Medulla oblongata (tissue), 1 donor: ENCODE data around the gene HOXC13.

Experiments
- DNase-seq: peaks from one replicate; pipeline ENCODE4 v3.0.0-alpha.2; 2015; ENCODE audit errors: extremely low spot score

HOXC13 gene

DNA sequence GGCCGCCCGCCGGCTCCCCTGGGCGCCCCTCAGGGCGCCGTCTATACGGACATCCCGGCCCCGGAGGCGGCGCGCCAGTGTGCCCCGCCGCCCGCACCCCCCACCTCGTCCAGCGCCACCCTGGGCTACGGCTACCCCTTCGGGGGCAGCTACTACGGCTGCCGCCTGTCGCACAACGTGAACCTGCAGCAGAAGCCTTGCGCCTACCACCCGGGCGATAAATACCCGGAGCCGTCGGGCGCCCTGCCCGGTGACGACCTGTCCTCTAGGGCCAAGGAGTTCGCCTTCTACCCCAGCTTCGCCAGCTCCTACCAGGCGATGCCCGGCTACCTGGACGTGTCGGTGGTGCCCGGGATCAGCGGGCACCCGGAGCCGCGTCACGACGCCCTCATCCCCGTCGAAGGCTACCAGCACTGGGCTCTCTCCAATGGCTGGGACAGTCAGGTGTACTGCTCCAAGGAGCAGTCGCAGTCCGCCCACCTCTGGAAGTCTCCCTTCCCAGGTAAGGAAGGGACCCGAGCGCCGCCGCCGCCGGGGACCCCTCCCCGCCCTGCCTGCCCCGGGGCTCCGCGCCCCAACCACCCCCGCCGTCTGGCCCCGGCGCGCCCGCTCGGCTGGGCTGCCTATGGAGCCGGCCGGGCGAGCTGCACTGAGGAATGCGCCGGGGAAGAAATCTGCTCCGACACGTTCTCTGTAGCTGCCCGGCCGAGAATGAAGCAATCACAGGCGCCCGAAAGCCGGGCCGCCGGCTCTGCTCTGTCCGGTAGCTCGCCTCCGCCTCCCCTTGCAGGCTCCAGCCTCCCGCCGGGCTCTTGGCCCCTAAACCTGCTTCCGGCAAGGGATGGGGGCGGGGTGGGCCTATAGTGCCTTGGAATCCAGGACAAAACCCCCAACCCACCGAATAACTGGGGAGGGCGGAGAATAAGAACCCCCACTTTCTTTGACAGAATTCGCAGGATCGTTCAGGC, 794 bp downstream of the HOXC13 start:
- DNase-seq: no peak

DNA sequence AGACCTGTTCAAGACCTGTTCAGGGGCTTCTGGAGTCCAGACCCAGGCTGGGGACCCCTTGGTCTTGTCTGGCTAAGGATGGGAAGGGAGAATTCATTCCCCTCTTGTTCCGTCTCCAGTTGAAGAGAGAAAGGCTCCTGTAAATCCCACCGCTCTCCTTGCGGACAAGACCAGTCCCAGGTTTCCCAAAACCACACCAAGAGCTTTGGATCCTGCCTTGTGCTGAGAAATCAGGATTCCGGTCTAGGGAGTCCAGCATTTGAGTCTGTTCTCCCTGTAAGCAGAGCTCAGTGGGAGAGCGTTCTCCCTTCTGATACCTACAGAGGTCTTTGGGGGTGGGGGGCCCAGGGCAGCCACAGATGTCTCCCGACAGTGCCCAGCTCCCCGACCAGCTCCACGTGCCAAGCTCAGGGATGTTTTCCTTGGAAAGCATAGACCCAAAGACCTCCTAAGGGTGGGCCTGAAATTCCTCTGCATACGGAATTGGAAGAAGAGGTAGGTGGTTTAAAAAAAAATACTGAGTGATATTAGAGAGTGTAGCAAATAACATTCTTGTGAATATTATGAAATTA, 1.9 kb downstream of the HOXC13 start:
- DNase-seq: no peak

DNA sequence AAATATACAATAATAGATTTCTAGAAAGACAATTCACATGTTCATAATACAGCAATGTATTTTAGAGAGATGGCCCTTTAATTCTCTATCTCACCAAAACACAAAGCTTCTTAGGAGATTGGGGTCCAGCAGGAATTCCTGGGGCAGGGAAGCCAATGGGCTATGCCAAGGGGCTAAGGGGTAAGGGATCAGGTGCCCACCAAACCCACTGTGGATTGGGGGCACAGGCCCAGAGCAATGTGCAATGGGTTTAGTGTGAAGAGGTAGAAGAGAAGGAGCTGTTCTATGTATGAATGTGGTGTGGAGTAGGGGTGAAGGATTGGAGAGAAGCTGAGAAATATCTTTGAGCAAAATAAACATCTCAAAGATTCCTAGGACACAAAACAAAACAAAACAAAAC, 2.6 kb downstream of the HOXC13 start:
- DNase-seq: no peak

DNA sequence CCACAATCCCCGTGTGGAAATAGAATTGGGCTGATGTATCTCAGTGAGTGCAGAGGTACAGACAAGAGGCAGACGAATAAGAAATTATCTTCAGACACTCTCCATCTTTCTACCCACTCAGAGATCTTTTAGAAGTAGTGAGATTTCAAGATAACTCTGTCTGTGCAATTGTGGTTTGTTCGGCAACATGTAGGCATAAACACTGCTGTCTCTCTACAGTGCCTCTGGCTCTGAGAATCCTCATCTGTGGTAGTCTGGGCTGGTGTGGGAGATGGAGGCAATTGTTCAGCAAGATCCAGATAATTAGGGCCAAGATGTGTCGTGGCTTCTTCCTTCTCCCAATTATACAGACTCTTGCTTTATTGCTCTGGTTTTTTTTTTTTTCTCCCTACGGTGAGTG, 3.1 kb downstream of the HOXC13 start:
- no peak for DNase-seq

DNA sequence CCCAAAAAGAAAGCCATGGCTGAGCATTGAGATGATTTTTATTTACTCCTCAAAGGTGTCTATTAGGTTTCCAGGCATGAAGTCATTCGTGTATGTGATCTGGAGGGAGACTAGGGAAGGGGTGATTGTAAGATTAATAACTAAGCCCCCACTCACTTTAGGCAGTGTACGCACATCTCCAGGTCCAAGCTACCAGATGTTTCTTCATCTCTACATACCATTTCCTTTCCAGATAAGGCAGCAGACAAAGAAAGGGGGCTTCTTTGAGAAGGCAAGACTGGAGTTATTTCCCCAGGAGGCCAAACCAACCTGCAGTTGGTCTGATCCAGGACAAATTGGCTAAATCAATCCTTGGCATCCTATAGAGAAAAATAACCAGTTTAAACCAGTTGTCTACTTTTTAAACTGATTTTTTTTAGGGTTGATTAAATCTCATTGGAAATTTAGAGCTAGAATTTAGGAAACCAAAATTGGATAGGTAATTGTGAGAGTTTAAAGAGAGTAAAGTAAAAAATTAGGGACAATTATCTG, 3.9 kb downstream of the HOXC13 start:
- DNase-seq: no peak

DNA sequence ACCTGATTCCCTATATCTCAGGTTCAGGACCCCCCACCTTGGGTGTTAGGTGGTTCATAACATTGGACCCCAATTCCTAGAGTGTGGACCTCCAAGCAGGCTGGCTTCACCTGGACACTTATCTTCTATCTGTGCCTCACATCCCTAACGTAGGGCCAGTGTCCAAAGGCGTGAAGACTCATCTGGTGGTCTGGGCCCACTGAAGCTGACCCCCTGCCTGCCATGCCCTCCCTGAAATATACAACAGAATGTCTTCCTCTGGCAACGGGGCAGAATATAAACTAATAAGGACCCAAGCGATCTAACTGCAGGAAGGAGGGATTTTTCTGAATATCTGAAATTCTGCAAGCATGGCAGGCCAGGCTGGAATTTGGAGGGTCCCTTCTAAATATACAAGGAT, 5.6 kb downstream of the HOXC13 start:
- no peak for DNase-seq

DNA sequence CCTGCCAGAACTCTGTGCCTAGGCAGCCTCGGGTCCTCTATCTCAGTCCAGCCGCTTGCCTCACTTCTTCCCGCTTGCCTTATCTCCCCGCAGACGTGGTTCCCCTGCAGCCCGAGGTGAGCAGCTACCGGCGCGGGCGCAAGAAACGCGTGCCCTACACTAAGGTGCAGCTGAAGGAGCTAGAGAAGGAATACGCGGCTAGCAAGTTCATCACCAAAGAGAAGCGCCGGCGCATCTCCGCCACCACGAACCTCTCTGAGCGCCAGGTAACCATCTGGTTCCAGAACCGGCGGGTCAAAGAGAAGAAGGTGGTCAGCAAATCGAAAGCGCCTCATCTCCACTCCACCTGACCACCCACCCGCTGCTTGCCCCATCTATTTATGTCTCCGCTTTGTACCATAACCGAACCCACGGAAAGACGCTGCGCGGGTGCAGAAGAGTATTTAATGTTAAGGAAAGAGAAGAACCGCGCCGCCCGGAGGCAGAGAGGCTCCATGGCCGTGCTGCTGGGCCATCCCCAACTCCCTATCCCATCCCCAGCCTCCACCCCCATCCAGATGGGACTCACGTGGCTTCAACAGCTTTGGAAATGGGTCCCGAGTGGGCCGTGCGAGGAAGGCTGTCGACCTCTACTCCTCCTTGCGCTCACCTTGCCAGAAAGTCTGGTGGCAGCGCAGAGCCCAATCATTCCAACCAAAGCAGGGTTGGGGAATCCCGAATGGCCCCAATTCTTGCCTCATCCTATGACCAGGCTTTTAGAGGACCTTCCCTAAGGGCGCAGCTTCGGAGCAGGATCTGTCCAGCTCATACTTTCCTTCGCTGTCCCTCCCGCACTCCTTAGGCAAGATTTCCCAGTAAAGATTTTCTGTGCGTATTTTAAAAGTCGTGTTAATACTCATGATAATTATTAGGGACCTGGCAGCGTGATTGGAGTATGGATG, 6.5 kb downstream of the HOXC13 start:
- DNase-seq: no peak

DNA sequence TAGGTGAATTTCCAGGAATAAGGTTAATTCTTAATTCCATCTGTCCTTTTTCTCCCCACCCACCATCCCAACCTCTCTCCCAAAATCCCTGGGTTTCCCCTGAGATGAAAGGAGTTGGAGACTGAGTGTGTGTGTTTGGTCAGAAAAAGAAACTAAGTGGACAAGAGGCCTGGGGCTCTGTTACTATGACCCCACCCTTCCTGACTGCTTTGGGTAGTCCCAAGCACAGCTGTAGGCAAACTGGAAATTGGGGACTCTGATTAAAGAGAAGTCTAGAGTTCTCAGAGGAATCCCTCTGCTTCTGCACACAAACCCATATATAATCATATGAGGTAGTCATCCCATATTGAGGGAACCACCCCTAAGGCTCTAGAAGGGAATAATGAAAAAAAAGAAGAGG, 9.1 kb downstream of the HOXC13 start:
- no peak for DNase-seq

DNA sequence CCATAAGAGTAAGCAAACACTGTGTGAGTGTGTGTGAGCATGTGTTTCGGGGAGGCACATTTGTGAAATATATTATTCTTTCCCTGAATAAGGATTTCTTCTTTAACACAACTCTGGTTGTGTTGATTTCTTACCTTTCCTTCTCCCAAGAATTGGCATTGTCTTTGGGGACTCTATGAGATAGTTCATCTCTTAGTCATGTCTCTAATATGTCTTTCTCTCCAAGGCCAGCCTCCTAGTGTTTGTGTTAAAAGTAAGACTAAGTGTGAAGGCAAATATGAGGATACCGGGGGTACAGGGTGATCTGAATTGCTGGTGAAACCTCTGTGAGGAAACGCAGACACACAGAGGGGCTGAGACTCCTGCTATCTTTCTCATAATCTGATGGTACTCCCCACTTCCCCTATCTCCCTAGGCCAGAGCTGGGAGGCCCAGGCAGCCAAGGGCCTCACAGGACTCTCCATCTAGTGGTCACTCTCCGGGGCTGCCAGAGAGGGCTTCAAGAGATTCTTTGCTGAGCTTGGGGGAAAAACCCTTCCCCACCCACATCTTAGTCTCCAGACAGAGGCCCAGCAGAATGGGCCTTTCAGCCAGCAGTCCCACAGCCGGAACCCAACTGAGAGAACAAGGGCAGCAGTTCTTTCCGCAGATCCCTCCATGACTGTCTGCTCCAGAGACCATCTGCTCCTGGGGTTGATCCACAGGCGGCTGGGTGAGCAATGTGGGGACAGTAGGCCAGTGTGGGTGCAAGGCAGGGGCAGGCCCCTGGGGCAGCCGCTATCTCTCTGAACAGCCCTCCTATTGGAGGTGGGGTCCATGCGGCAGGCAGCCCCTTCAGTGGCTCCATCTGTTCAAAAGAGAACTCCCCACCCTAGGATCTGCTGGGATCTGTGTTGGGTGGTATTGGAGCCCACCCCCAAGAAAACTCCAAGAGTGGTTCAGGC, 10.3 kb downstream of the HOXC13 start:
- DNase-seq: no peak

DNA sequence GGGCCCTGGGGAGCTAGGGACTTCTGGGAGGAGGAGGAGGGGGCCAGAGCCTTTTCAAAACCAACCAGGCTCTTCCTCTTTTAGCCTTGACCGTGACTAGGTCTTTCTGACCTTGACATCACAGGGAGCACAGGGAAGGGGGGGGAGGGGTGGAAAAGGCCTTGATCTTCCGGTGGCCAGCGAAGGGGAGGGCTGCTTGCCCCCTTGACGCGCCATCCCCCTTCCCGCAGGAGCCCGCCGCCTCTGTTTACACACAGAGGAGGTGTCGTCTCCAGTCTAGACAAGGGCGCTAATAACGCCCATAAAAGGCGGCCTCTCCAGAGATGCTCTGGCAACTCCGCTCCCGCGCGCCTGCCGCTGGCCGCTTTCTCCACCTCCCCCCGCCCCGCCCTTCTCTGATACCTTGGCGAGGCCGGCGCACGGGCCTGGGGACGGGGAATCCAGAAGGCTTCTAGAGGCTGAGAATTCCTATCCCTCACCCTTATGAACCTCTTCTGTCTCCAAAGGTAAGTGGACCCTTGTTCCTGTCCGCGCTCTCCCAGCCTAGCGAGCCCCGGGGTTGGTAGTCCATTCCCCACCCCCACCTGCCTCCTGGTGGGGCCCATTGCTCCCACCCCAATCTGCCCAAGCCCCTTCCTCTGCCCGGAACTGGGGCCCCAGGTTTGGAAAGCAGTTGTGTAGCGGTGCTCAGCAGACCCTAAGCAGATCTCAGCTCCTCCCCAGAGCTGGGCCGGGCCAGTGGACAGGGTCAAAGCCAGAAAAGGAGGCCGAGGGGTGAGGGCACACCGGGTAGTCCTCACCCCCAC, 11.2 kb downstream of the HOXC13 start:
- DNase-seq: no peak

DNA sequence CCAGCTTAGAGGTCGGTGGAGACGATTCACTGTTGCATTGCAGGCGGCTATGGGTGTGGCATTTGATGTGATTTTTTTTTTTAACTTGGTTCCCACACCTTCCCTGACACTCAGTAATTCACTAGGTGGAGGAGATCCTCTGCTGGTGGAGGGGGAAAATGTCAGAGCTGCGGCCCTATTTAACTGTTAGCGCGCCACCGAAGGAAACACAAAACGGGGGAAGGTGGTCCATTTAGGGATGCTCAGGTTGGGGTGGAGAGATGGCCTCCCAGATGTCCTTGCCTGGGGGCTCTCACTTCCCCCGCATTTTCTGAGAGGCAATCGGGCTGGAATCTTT, 11.8 kb downstream of the HOXC13 start:
- no peak for DNase-seq

DNA sequence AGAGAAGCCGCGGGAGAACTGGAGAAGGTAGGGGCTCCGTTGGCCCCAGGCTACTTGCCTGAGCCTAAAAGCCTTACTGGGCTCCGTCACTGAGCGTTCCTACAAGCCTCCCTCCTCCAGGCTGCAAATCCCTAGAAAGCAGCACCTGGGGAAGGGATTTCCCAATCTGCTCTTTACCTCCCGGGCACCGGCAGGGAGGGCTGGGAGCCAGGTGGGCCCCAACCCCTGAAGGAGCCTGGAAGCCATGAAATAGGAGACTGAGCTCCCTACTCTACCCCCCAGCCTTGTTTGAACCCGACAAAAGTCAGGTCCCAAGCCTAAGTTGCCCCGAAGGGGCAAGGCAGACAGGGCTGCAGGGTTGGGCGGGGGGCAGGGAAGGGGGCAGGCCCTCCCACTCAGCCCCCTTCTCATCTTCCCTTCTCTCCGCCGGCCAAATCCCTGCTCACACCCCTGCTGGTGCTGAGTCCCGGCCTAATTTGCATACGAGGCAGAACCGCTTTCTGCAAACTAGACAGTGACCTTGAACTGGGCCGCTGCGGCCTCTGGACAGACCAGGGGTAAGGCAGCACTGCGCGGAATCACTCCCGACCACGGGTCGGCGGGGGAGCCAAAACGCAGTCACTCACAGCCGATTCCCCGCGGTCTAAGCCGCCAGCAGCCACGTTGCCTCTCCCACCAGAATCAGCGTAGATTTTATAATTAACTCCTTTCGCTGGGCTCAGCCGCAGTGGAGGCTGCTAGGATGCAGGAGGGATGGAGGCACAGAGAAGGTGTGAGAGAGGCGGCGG, 12.4 kb downstream of the HOXC13 start:
- no peak for DNase-seq

DNA sequence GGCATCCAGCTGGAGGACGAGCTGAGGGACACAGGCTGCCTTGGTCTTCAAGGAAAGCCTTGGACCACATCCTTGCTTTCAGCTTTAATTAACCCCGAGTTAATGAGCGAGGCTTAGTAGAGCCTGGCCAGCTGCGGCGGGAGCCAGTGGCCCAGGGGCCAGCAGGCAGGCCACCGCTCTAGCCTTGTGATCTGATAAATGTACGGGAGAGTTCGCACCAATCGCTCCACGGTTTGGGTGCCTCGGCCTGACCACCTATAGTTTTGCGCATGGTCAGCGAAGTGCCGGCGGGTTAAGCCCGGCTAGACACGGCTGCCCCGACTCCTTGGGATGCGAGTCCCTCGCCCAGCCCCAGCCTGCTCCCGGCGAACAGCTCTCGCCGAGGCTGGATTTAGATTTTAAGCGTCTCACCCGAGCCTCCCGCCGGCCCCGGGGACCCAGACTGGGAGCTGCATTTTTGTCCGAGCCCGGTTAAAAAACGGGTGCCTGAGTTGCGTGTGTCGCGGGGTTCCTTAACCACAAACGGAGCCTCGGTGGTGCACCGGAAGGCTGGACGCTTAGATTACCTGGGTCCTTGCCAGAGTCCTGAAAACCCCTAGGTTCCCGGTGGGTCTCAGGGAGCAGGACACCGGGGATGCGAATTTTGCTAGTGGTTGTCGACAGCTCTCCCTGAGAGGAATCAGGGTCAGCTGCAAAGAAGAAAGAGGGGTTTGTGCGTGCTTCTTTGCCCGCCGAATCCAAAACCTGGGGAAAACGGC, 13.1 kb downstream of the HOXC13 start:
- DNase-seq: no peak

DNA sequence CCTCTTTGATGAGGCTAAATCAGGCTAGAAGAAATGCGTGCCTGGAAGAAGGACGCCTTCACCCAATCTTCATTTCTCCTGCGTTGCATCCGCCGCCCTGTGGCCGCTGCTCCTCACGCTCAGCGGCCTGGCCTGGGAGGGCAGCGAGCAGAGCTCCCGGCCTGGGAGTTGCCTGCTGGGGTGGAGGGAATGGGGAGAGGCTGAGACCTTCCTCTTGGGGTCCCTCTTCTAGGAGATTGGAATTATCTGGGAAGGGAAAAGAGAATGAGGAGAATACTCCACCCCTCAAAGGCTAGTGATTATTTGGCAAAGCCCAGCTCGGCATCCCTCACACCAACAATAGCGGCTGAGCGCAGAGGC, 13.7 kb downstream of the HOXC13 start:
- DNase-seq: no peak

DNA sequence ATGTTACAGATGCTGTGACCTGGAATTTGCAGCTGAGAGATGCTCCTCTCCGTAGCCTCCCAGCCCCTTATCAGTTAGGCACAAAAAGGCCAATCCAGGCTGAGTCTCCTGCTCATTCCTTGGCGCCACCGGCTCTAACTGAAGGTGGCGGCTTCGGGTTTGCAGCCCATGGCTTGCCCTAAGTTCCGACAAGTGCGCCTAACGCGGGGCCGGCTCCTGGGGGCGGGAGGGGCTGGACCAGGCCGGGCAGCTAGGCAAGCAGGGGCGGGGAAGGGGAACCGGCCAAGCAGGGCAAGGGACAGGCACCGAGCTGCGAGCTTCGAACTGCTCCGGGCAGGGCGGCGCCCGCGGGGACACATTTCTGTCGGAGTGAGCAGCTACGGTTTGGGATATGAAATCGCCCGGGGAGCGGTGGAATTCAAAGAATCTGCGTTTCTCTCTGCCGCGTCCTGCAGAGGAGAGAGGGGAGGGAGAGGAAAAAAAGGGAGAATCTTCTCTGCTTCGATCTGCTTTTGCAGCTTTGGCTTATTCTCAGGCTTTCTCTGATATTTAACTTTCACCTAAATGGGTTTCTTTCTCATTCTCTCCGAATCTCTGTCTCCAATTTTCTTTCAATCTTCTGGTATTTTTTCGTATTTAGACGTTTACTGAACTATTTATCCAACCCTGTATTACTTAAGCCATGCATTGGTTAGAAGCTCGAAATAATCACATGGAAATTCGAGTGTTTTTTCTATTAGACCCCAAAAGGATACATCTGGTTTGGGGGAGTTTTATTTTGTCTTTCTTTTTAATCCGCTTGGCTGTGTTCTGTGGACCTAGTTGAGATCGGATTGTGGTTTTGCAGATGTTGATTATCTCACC, 14.5 kb downstream of the HOXC13 start:
- DNase-seq: no peak

DNA sequence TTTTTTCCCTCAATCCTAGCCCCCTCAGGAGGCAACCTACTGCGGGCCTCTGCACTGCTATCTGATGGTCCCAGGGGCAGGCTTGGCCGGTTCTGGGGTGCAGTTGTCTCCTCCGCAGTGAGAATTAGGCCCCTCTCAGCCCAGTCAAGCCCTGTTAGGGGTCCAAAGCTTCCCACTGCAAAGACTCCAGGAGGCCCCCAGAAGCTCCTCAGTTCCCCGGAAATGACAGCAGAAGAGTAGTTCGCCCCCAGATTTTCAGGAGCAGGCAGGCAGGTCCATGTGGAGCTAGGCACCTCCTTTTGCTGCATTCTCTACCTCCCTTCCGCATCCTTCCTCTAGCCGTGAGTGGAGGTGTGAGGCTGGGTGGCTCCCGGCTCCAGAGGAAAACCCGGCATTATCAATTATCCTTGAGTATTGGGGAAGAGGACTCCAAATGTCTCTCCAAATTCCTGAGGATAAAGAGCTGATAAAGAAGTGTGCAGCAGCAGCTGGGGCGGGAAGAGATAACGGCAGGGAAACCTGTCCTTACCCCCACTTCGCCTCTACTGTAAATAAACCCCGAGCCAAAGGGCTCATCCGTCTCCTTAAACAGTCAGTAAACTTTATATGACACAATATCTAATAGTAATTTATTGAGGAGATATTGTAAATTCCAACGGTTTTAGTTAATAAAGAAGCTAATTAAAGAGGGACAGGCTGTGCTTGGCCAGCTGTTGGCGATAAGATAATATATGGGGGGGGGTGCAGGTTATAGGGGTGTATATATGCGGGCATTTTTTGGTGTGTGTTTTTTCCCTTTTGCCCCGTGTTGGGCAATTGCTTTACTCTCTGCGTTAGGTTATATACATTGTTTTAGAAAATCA, 15.4 kb downstream of the HOXC13 start:
- DNase-seq: no peak

DNA sequence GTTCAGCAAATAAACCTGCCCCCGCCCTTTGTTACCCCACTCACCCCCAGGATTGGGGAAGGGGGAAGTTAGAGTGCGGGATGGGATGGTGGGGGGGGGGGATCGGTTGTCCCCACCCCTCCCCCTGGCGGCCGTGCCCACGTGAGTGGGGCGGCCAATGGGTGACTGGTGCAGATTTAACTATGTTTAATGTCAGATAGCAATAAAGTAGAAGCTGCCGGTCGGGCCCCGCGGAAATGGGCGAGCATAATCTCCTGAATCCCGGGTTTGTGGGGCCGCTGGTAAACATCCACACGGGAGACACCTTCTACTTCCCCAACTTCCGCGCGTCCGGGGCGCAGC, 16.0 kb downstream of the HOXC13 start, which contains the start of gene HOXC12:
Gene HOXC12 (plus strand): TSS at position 210 of the 342 bp plus-strand sequence. CDS start 27 bp downstream, at position 237.
- DNase-seq: no peak
